K562 (cell line): ENCODE data around the gene PPP1R36. TPM values are rescaled to one million over a fixed set of nuclear protein-coding genes. Genes with fewer than 3 reads are reported as not detected.
A peak's percentile ranks its signal among the peaks of the same experiment; 100 is the strongest.

ENCODE experiments used
- ELF1 ChIP-seq: fragments of 200-800 bp; sonication (Bioruptor generic); IDR thresholded peaks from 2 replicates; pipeline ENCODE4 v1.6.1; 2016; ENCODE audit warnings: missing genetic modification characterization, missing compliant biosample characterization
- ELF2 ChIP-seq: fragments of 250-450 bp; sonication (Bioruptor Pico); IDR thresholded peaks from 2 replicates; pipeline ENCODE4 v1.5.0; 2021; ENCODE audit warnings: mild to moderate bottlenecking
- FOXA3 ChIP-seq, 2 experiments: fragments of 450-650 bp in 1 of 2; sonication (generic) in 1 of 2; formaldehyde crosslinking; IDR thresholded peaks in 1 of 2; conservative IDR thresholded peaks in 1 of 2; 2 replicates each; pipeline versions ENCODE4 v1.4.0 to v1.8.0; 2020 to 2022; ENCODE audit warnings: mild to moderate bottlenecking in 2 of 2, missing genetic modification reagents in 1 of 2
- GABPB1 ChIP-seq: sonication (generic); formaldehyde crosslinking; IDR thresholded peaks from 2 replicates; pipeline ENCODE4 v1.8.0; 2022; ENCODE audit warnings: mild to moderate bottlenecking, missing genetic modification reagents
- GABPB2 ChIP-seq: fragments of 250-450 bp; sonication (Bioruptor Pico); conservative IDR thresholded peaks from 2 replicates; pipeline ENCODE4 v1.5.1; 2021; ENCODE audit warnings: mild to moderate bottlenecking
- LCOR ChIP-seq: sonication (generic); formaldehyde crosslinking; IDR thresholded peaks from 2 replicates; pipeline ENCODE4 v1.8.0; 2022; ENCODE audit warnings: mild to moderate bottlenecking, missing genetic modification reagents
- MYC ChIP-seq, 2 experiments: fragments of 250-450 bp in 1 of 2; sonication (Bioruptor Pico) in 1 of 2; IDR thresholded peaks; 2 replicates each; pipeline versions ENCODE4 v1.5.1 to v1.6.1; 2012 to 2021; ENCODE audit warnings: low read depth in 2 of 2, borderline replicate concordance in 1 of 2, improper control_type of control experiment in 1 of 2, low read length in 1 of 2, mild to moderate bottlenecking in 1 of 2, moderate library complexity in 1 of 2
- POLR2A ChIP-seq: fragments of 450-650 bp; conservative IDR thresholded peaks from 2 replicates; pipeline ENCODE4 v1.6.1; 2016
- POLR2B ChIP-seq: fragments of 450-650 bp; IDR thresholded peaks from 2 replicates; pipeline ENCODE4 v1.6.1; 2018; ENCODE audit warnings: low read depth; ENCODE audit not compliant: partially characterized antibody
- POLR2G ChIP-seq: fragments of 200-400 bp; formaldehyde crosslinking; IDR thresholded peaks from 2 replicates; pipeline ENCODE4 v1.6.1; 2017; ENCODE audit warnings: low read depth, mild to moderate bottlenecking, antibody characterized with exemption, low read length, moderate library complexity
- PPARD ChIP-seq: fragments of 250-450 bp; sonication (Bioruptor Pico); IDR thresholded peaks from 2 replicates; pipeline ENCODE4 v1.8.0; 2022; ENCODE audit warnings: inconsistent platforms, mild to moderate bottlenecking, moderate library complexity
- SAP30 ChIP-seq: fragments of 200-600 bp; sonication (generic); IDR thresholded peaks from 2 replicates; pipeline ENCODE4 v1.6.1; 2012; ENCODE audit warnings: borderline replicate concordance, low read depth, mild to moderate bottlenecking, moderate library complexity, low read length, control low read depth, inconsistent platforms; ENCODE audit not compliant: insufficient read depth, poor library complexity, severe bottlenecking
- SPI1 ChIP-seq: IDR thresholded peaks from 2 replicates; pipeline ENCODE4 v1.6.1; 2011; ENCODE audit warnings: low read depth, low read length, control low read depth, borderline replicate concordance
- ZNF696 ChIP-seq: fragments of 250-450 bp; sonication (Bioruptor Pico); conservative IDR thresholded peaks from 2 replicates; pipeline ENCODE4 v1.4.0; 2020; ENCODE audit warnings: mild to moderate bottlenecking, moderate library complexity
- polyA plus RNA-seq, 8 experiments: library from polyadenylated mRNA; depleted of rRNA in 4 of 8; stranded (reverse) in 5 of 8; unstranded in 3 of 8; fragments of >200 nt; fragmentation: Nextera tagmentation in 2 of 8; fragmentation: Illumina TruSeq in 1 of 8; extraction: Ambion mirVana in 2 of 8; extraction: Trizol in 1 of 8; gene quantifications; 2 replicates each; pipeline versions ENCODE4 v1.2.1 to v1.2.3, GENCODE V29; 2011 to 2014; ENCODE audit warnings: inconsistent platforms in 1 of 8, missing spikeins in 1 of 8
- total RNA-seq, 7 experiments: library from RNA; depleted of rRNA in 6 of 7; stranded (reverse); fragments of >200 nt in 6 of 7; fragmentation: Illumina TruSeq in 2 of 7; extraction: Trizol in 2 of 7; gene quantifications; 2 replicates each; pipeline versions ENCODE4 v1.2.1 to v1.2.3, GENCODE V29; 2011 to 2021; ENCODE audit warnings: low replicate concordance in 1 of 7
- TF ChIP-seq, protein P1 (sequence below): sonication (generic); formaldehyde crosslinking; IDR thresholded peaks from 2 replicates; pipeline ENCODE4 v1.8.0; 2022; ENCODE audit warnings: missing genetic modification reagents, mild to moderate bottlenecking, moderate library complexity, borderline replicate concordance
- TF ChIP-seq, protein P2 (sequence below): fragments of 250-450 bp; sonication (Bioruptor Pico); IDR thresholded peaks from 2 replicates; pipeline ENCODE4 v1.6.1; 2021; ENCODE audit warnings: mild to moderate bottlenecking
- TF ChIP-seq, protein P3 (sequence below), 2 experiments: IDR thresholded peaks; 2 replicates each; pipeline ENCODE4 v1.6.1; 2012; ENCODE audit warnings: improper control_type of control experiment in 2 of 2, low read depth in 2 of 2, low read length in 2 of 2, borderline replicate concordance in 1 of 2
- TF ChIP-seq, protein P4 (sequence below): fragments of 200-800 bp; sonication (Bioruptor generic); IDR thresholded peaks from 2 replicates; pipeline ENCODE4 v1.6.1; 2016; ENCODE audit warnings: missing genetic modification characterization, missing compliant biosample characterization

PPP1R36 gene
- total and polyA plus RNA-seq, 9 of the 15 experiments (the other 6 are each of a cell fraction or from before 2014, with no cell fraction given), result 0.29 TPM; not detected in 8

DNA sequence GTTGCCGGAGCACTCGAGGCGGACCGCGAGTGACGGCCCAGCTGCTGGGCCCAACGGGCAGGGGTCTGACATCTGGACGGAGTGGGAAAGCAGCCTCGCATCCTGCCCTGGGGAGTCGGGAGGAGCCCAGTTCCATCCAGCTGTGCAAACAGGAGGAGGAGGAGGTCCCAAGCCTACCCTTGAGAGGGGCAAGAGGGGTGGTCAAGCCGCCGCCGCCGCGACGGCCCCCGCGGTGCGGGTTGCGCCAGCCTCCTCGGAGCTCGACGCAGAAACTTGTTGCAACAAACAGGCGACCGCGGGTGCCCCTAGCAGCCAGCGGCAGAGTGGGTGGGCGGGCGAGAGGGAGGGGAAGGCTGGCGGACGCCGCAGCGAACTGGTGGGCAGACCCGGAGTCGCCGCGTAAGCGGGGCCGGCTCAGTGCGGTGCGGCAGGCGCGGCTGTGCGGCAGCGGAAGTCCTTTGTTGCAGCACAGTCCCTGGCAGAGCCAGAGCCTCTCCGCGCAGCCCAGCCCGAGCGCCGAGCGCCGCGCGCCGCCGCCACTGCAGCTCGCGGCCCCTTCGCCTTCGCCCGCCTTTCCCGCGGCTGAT, 45.4 kb upstream of the PPP1R36 start, which contains the start of gene ZBTB1 (continued):
- TF ChIP-seq, protein P1, sequence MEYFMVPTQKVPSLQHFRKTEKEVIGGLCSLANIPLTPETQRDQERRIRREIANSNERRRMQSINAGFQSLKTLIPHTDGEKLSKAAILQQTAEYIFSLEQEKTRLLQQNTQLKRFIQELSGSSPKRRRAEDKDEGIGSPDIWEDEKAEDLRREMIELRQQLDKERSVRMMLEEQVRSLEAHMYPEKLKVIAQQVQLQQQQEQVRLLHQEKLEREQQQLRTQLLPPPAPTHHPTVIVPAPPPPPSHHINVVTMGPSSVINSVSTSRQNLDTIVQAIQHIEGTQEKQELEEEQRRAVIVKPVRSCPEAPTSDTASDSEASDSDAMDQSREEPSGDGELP (CRISPR knock-in tag), result peak; percentile 82
- no peak for TF ChIP-seq PPARD
- TF ChIP-seq LCOR, result no peak
- TF ChIP-seq, protein P2, sequence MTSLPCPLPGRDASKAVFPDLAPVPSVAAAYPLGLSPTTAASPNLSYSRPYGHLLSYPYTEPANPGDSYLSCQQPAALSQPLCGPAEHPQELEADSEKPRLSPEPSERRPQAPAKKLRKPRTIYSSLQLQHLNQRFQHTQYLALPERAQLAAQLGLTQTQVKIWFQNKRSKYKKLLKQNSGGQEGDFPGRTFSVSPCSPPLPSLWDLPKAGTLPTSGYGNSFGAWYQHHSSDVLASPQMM (CRISPR knock-in tag), result no peak
- TF ChIP-seq, protein P3, sequence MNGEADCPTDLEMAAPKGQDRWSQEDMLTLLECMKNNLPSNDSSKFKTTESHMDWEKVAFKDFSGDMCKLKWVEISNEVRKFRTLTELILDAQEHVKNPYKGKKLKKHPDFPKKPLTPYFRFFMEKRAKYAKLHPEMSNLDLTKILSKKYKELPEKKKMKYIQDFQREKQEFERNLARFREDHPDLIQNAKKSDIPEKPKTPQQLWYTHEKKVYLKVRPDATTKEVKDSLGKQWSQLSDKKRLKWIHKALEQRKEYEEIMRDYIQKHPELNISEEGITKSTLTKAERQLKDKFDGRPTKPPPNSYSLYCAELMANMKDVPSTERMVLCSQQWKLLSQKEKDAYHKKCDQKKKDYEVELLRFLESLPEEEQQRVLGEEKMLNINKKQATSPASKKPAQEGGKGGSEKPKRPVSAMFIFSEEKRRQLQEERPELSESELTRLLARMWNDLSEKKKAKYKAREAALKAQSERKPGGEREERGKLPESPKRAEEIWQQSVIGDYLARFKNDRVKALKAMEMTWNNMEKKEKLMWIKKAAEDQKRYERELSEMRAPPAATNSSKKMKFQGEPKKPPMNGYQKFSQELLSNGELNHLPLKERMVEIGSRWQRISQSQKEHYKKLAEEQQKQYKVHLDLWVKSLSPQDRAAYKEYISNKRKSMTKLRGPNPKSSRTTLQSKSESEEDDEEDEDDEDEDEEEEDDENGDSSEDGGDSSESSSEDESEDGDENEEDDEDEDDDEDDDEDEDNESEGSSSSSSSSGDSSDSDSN (IDR thresholded peaks at IDR 0.05; ENCODE audit: borderline replicate concordance in 1 of 2, low read depth in 2 of 2, low read length in 2 of 2), result peak in 1 of 2 experiments; percentile 52; a peak in 1 of 4 replicates
- TF ChIP-seq, protein P4, sequence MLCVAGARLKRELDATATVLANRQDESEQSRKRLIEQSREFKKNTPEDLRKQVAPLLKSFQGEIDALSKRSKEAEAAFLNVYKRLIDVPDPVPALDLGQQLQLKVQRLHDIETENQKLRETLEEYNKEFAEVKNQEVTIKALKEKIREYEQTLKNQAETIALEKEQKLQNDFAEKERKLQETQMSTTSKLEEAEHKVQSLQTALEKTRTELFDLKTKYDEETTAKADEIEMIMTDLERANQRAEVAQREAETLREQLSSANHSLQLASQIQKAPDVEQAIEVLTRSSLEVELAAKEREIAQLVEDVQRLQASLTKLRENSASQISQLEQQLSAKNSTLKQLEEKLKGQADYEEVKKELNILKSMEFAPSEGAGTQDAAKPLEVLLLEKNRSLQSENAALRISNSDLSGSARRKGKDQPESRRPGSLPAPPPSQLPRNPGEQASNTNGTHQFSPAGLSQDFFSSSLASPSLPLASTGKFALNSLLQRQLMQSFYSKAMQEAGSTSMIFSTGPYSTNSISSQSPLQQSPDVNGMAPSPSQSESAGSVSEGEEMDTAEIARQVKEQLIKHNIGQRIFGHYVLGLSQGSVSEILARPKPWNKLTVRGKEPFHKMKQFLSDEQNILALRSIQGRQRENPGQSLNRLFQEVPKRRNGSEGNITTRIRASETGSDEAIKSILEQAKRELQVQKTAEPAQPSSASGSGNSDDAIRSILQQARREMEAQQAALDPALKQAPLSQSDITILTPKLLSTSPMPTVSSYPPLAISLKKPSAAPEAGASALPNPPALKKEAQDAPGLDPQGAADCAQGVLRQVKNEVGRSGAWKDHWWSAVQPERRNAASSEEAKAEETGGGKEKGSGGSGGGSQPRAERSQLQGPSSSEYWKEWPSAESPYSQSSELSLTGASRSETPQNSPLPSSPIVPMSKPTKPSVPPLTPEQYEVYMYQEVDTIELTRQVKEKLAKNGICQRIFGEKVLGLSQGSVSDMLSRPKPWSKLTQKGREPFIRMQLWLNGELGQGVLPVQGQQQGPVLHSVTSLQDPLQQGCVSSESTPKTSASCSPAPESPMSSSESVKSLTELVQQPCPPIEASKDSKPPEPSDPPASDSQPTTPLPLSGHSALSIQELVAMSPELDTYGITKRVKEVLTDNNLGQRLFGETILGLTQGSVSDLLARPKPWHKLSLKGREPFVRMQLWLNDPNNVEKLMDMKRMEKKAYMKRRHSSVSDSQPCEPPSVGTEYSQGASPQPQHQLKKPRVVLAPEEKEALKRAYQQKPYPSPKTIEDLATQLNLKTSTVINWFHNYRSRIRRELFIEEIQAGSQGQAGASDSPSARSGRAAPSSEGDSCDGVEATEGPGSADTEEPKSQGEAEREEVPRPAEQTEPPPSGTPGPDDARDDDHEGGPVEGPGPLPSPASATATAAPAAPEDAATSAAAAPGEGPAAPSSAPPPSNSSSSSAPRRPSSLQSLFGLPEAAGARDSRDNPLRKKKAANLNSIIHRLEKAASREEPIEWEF (CRISPR knock-in tag), result no peak
- 0 out of 2 replicates have a peak, but pooled peaks have one; percentile 6 for TF ChIP-seq SPI1
- 0 out of 2 replicates have a peak, but pooled peaks have one; percentile 50 for TF ChIP-seq GABPB1 (CRISPR knock-in tag)
- TF ChIP-seq ELF2, result 0 out of 2 replicates have a peak, but pooled peaks have one; percentile 14
- no peak for TF ChIP-seq MYC (IDR thresholded peaks at IDR 0.05; ENCODE audit: low read depth, low read length)
- peak; percentile 37; the same call in 1 of the 2 replicates for TF ChIP-seq MYC (CRISPR knock-in tag; IDR thresholded peaks at IDR 0.05; ENCODE audit: borderline replicate concordance, low read depth)
- TF ChIP-seq FOXA3 (CRISPR knock-in tag; conservative IDR thresholded peaks at IDR 0.05 in 1 of 2, IDR thresholded peaks at IDR 0.05 in 1 of 2), result peak; percentile 74 to 95
- peak; percentile 87 for TF ChIP-seq POLR2G
- no peak for TF ChIP-seq ZNF696 (CRISPR knock-in tag)
- peak; percentile 59 for TF ChIP-seq SAP30
- TF ChIP-seq POLR2A, result peak; percentile 54; the same call in 1 of the 2 replicates
- peak; percentile 25 for TF ChIP-seq POLR2B
- peak; percentile 36; the same call in 1 of the 2 replicates for TF ChIP-seq ELF1 (tag)
- no peak for TF ChIP-seq GABPB2 (CRISPR knock-in tag)
